ENCODE data around the gene GALNT14.

The GALNT14 gene

DNA sequence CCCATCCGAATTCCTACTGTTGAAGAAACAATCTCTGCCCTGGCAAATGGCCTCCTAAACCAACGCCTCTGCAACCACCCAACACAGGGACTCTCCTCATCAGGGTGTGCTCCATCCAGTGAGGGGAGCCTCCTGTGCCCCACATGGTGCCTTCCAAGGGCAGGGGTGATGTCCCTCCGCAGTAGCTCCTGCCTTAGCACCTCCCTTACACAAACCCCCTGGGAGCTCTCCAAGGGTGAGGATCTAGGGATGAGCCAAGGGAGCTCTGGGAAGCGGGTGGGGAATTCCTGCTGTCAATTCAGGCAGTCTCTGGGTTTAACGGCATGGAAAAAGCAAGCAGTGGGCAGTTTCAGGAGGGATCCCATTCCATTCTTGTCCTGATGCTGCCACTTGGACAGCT, 3.8 kb downstream of the GALNT14 start:
- no peak for DNase-seq

DNA sequence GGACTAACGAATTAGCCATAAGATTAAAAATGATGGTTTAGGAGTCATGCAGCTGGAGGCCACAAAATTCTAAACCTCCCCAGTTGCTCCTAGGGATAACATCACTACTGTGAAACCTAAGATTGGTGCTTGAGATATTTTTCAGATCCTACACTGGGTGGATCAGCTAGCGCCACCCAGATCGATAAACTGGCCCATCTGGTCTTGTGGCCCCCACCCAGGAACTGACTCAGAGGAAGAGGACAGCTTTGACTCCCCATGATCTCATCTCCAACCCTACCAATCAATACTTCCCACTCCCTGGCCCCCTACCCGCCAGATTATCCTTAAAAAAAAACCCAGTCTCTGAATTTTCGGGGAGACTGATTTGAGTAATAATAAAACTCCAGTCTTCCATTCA, 5.5 kb downstream of the GALNT14 start:
- DNase-seq, result no peak

DNA sequence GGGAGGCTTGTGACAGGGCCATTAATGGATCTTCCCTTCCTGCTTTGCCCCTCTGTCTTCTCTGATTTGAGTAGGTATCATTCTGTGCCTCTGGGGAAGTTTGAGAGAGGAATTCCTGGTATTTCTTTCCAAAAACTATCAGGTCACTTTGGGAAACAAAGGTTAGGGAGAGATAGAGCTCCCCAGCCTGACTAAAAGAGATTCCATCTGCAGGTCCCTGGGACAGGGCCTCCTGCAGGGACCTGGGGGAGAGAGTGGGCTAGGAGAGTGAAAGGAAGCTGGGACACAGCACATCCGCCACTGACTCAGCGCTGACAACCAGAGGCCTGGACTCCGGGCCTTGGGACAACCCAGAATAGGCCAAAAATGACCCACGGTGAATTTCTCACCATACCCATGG, 6.4 kb downstream of the GALNT14 start:
- DNase-seq, result no peak

DNA sequence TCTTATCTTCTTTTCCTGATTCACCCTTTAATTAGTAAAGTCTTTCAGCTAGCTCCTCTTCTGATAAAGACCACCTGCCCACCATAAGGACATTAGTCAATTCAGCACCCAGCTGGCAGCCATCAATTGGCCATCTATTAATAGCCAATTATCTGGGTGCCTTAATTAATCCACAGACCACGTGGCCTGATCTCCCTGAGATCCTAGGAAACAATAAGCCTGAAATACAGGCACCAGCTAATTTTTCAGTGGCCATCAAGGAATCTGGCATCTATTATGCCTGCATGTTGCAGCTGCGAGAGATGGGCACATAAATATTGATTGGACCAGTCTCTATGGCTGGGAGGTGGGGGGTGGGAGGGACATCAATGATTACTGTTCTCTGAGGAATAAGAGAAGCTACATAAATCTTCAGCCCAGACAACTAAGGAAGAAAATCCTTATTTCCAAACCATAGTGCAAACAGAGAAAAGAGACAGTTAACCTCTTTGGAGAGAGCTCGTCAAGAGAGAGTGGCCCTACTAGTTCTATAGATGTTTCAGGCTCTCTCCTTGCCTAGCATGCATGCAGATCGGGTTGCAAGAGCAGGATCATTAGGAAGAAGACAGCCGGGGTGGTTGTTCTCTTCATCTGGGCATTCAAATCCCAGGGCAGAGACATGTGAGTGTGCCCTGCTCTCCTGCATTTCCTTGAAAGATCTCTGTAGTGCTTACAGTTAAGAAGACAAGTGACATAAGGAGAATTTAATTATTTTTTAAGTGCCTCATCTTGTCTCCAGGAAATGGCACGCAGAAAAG, 8.7 kb downstream of the GALNT14 start:
- no peak for DNase-seq

- DNase-seq, result peak; percentile 5
These were observed 10.3 kb downstream of the GALNT14 start for GRCh38 chr2:31127931-31128330.

GRCh38 chr2:31125918-31126695, 12.1 kb downstream of the GALNT14 start:
- DNase-seq, result no peak

DNA sequence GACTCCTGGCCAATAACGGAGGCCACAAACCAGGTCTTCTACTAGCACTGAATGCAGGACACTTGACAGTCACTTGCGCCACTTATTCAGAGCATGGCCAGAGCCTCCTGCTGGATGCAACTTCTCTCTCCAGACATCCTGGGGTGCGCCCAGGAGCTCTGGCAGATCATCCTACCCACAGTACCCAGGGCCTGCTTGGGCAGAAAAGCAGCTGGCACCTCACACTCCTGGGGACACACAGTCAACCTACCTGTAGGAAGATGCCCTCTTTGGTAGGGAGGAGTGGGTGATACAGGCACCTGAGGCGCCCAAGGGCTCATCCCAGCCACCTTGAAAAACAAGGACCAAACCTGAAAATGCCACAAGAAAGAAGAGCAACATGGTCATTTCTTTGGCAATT, 13.3 kb downstream of the GALNT14 start:
- no peak for DNase-seq

DNA sequence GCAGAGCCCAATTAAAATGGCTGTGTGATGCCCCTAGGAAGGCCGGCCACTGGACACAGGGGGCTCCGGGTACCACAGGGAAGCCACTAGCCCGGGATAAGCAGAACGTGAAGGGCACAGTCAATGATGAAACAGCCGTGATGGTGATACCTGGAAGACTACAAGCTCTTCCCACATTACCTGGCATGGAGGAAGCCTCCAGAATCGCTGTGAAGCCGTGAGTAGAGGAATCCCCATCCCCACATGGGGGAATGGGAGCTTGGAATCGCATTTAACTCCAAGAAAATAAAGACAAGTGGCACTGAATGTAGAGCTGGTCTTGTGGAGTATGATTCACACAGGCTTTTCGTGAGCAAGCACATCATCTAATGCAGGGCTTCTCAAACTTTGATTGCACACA, 16.1 kb downstream of the GALNT14 start:
- DNase-seq, result no peak

- no peak for DNase-seq
These were observed 24.5 kb downstream of the GALNT14 start for GRCh38 chr2:31113765-31114164.

GRCh38 chr2:31112544-31112943, 25.7 kb downstream of the GALNT14 start:
- DNase-seq, result no peak

- DNase-seq, result no peak
These were observed 27.2 kb downstream of the GALNT14 start for GRCh38 chr2:31110998-31111397.

- peak; percentile 27 for DNase-seq
These were observed 27.8 kb downstream of the GALNT14 start for GRCh38 chr2:31110431-31110830.

DNA sequence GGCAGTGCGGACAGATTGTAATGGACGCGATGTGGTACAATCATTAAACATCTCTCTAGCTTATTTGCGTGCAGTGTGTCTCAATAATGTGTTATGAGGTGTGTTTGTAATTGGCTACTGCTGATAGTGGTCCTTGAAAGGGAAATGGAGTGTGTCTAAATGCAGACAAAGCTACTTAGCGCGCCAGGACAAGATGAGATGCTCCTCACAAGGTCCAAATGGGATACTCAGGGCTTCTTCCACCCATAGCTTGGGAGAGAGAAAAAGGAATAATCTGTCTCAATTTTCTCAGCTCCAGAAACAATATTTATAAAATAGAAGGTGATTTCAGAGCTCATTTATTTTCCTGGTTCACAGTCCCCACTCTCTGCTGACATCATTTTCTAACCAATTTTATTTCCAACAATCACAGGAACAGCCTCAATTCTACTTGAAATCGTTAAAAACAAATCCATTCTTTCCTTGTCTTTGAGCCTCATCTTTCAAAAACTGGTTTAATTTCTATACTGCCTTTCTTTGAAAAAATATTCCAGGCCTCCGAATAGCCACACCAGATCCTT, 28.5 kb downstream of the GALNT14 start:
- DNase-seq, result no peak

- DNase-seq, result peak; percentile 25
These were observed 29.5 kb downstream of the GALNT14 start for GRCh38 chr2:31108561-31109286.

DNA sequence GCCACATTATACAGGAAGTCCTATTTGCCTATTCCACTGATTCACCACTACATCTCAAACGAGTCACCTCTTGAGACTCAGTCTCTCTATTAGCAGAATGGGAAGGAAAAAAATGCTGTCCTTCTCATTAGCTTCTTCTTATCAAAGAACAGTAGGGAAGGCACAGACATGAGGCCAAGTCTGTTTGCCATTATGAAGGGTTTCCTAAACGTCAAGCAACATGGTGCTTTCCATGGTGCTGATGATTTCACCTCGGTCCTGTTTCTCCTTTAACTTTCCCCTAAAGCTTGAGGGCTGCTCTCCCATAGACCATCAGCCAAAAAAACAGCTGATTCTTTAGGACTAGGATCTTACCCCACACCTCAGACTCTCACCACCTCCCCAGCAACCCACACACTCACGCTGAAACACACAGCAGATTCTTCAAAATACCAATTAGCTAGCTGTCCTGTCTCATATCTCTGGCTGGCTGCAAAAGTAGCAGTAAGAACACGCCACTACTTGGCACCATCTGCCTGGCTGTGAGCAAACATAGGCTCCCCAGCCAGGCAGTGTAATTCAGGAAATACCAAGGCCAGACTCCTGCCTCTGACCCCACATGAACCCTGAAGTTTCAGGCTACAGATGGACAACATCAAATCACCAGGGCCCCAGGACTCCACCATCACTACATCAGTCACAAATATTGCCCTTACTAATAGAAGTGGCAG, 30.5 kb downstream of the GALNT14 start:
- no peak for DNase-seq

DNA sequence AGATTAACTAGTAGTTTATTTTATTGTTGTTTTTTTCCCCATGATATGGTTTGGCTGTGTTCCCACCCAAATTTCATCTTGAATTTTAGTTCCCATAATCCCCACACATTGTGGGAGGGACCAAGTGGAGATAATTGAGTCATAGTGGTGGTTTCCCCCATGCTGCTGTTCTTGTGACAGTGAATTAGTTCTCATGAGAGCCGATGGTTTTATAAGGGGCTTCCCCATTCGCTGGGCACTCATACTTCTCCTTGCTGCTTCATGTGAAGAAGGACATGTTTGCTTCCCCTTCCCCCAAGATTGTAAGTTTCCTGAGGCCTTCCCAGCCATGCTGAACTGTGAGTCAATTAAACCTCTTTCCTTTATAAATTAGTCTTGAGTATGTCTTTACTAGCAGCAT, 36.5 kb downstream of the GALNT14 start:
- DNase-seq, result no peak

GRCh38 chr2:31097962-31098613, 40.2 kb downstream of the GALNT14 start:
- DNase-seq, result no peak

- DNase-seq, result no peak
These were observed 48.1 kb downstream of the GALNT14 start for GRCh38 chr2:31090188-31090587.

DNA sequence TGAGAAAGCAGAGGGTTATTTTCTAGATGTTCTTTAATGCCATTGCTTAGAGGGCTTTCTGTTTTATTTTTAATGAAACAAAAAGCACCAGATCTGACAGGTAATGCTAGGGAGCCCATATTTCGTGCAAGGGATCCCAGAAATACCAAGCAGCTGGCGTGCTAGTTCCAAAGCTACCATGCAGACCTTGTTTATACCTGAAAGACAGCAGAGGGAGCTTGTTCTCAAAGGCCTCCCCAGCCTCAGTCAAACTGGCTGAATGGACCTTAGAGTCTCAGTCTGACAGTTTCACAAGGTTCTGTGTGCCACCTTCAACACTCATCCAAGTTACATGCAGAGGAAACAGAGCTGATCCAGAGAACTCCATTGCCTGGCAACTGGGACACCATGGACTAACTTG, 48.6 kb downstream of the GALNT14 start:
- DNase-seq, result no peak

GRCh38 chr2:31088504-31089195, 49.6 kb downstream of the GALNT14 start:
- no peak for DNase-seq

DNA sequence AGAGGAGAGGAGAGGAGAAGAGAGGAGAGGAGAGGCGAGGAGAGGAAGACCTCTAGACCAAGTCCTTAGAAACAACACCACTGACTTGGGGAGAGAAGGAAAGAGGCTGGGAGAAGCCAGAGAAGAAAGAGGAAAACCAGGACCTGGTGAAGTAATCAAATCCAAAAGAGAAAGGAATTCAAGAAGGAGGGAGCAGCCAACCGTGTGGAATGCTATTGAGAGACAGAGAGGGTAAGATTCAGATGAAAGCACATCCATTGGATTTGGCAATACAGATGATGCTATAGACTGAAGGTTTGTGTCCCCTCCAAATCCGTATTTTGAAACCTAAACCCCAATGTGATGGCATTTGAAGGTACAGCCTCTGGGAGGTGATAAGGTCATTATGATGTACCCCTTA, 50.7 kb downstream of the GALNT14 start:
- no peak for DNase-seq

- DNase-seq, result no peak
These were observed 51.6 kb downstream of the GALNT14 start for GRCh38 chr2:31086590-31086989.

All from GF-D8 (cell line).